ENCODE results near the gene CSK. TPM values are rescaled to one million over a fixed set of nuclear protein-coding genes. Genes with fewer than 3 reads are reported as not detected.

Gene CSK
- total and polyA plus RNA-seq, 2 donors (not counting 1 experiment from before 2014, with no cell fraction given) = 325 to 651 TPM

DNA sequence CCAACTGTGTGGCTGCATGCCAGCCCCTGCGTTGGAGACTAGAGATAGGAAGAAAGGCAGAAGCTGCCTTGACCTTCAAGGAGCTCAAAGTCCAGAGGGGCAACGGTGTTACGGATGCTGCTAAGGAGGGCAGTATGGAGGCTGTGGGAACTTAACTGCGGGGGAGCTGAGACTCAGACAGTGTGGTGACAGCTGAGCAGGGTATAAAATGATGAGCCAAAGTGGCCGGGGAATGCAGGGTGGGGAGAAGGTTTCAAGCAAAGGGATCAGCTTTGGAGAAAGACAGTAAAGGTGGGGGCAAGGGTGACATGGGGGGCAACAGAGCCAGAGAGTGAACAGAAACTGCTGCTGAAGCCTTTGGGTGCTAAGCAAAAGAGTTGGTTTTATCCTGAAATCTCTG is 39.5 kb upstream of the CSK start:
- Mint-ChIP-seq H3K9me3 (ENCODE audit: insufficient read depth) (peaks cover 11% of the 10 kb centered on the region), H3K4me1 (peaks cover 7% of the 10 kb centered on the region), H3K27me3 (peaks cover 20% of the 10 kb centered on the region), H3K4me3 (no peak overlapping the region), H3K27ac (no peak overlapping the region)
- intact Hi-C loops (cut with micrococcal nuclease) = no loop called here
- POLR2A ChIA-PET = interaction anchor here (0.7 kb wide), 1 partner anchor 25 kb away, joined by 6 read pairs; no protein-coding TSS in a partner anchor
- Histone ChIP-seq H3K27ac (ENCODE audit: low read length in 2 of 2) (no peak overlapping the region), H2AFZ (ENCODE audit: insufficient read depth, low read depth, low read length, poor library complexity, severe bottlenecking) (no peak overlapping the region), H3K4me2 (replicated peaks; ENCODE audit: low read depth, low read length, poor library complexity, severe bottlenecking) (no peak overlapping the region), H3K4me3 (ENCODE audit: control extremely low read depth in 1 of 5, extremely low read depth in 1 of 5, insufficient read depth in 1 of 5, low read depth in 2 of 5, low read length in 4 of 5) (no peak overlapping the region), H4K20me1 (ENCODE audit: control insufficient read depth, insufficient read depth, low read length, poor library complexity, severe bottlenecking) (no peaks in the 10 kb centered on the region), H3K27me3 (replicated peaks in 1 of 4; ENCODE audit: control extremely low read depth in 1 of 4, control insufficient read depth in 3 of 4, insufficient read depth in 4 of 4, low read length in 3 of 4) (peaks cover 0 to 10% (median 2%) of the 10 kb centered on the region in 4 experiments), H3K9me3 (ENCODE audit: control extremely low read depth in 1 of 3, control insufficient read depth in 2 of 3, insufficient read depth in 1 of 3, low read length in 2 of 3) (peaks cover 0 to 28% (median 8%) of the 10 kb centered on the region in 3 donors), H3K9ac (ENCODE audit: low read length) (no peak overlapping the region), H3K36me3 (replicated peaks in 1 of 2; ENCODE audit: control extremely low read depth in 1 of 2, control insufficient read depth in 1 of 2, extremely low read depth in 1 of 2, insufficient read depth in 2 of 2, low read length in 1 of 2) (no peaks in the 10 kb centered on the region), H3K4me1 (ENCODE audit: control insufficient read depth in 2 of 2, insufficient read depth in 2 of 2, low read length in 2 of 2) (no peaks in the 10 kb centered on the region), H3K79me2 (ENCODE audit: control insufficient read depth, insufficient read depth, low read length) (no peaks in the 10 kb centered on the region)
- no peak for ATAC-seq (ENCODE audit: low read depth)
- 82% methylated on average over 5 of the region's 5 CpGs for WGBS (ENCODE audit: insufficient coverage)
- DNase-seq = no peak
- CTCF ChIA-PET = interaction anchor here (1.4 kb wide), 1 partner anchor 9 kb away, joined by 3 read pairs; no protein-coding TSS in a partner anchor
- TF ChIP-seq CTCF (IDR thresholded peaks at IDR 0.05) (no peak), EZH2 (IDR thresholded peaks at IDR 0.05; ENCODE audit: borderline replicate concordance, insufficient read depth, low read depth, low read length, poor library complexity, severe bottlenecking) (no peak)

- Histone ChIP-seq H3K27me3 (replicated peaks in 1 of 4; ENCODE audit: control extremely low read depth in 1 of 4, control insufficient read depth in 3 of 4, insufficient read depth in 4 of 4, low read length in 3 of 4) (peaks cover 0 to 8% (median 2%) of the 10 kb centered on the region in 4 experiments), H4K20me1 (ENCODE audit: control insufficient read depth, insufficient read depth, low read length, poor library complexity, severe bottlenecking) (no peaks in the 10 kb centered on the region), H3K9ac (ENCODE audit: low read length) (no peak overlapping the region), H3K4me1 (ENCODE audit: control insufficient read depth in 2 of 2, insufficient read depth in 2 of 2, low read length in 2 of 2) (no peaks in the 10 kb centered on the region), H3K4me3 (ENCODE audit: control extremely low read depth in 1 of 5, extremely low read depth in 1 of 5, insufficient read depth in 1 of 5, low read depth in 2 of 5, low read length in 4 of 5) (no peak overlapping the region), H3K4me2 (replicated peaks; ENCODE audit: low read depth, low read length, poor library complexity, severe bottlenecking) (no peak overlapping the region), H2AFZ (ENCODE audit: insufficient read depth, low read depth, low read length, poor library complexity, severe bottlenecking) (no peak overlapping the region), H3K9me3 (ENCODE audit: control extremely low read depth in 1 of 3, control insufficient read depth in 2 of 3, insufficient read depth in 1 of 3, low read length in 2 of 3) (peaks cover 0 to 12% (median 5%) of the 10 kb centered on the region in 3 donors), H3K36me3 (replicated peaks in 1 of 2; ENCODE audit: control extremely low read depth in 1 of 2, control insufficient read depth in 1 of 2, extremely low read depth in 1 of 2, insufficient read depth in 2 of 2, low read length in 1 of 2) (no peaks in the 10 kb centered on the region), H3K27ac (ENCODE audit: low read length in 2 of 2) (no peak overlapping the region), H3K79me2 (ENCODE audit: control insufficient read depth, insufficient read depth, low read length) (no peaks in the 10 kb centered on the region)
- H3K9me3 Mint-ChIP-seq (ENCODE audit: insufficient read depth) = peaks cover 6% of the 10 kb centered on the region
- ATAC-seq (ENCODE audit: low read depth) (no peak), DNase-seq (no peak)
- H3K27me3 Mint-ChIP-seq = peaks cover 4% of the 10 kb centered on the region
- no peak overlapping the region for H3K4me3 Mint-ChIP-seq
- peaks cover 4% of the 10 kb centered on the region for H3K4me1 Mint-ChIP-seq
- TF ChIP-seq CTCF (IDR thresholded peaks at IDR 0.05) (no peak), EZH2 (IDR thresholded peaks at IDR 0.05; ENCODE audit: borderline replicate concordance, insufficient read depth, low read depth, low read length, poor library complexity, severe bottlenecking) (no peak)
- POLR2A ChIA-PET = no interaction called here
- CTCF ChIA-PET = no interaction called here
- intact Hi-C loops (cut with micrococcal nuclease) = no loop called here
- 88% methylated on average over 3 of the region's 4 CpGs for WGBS (ENCODE audit: insufficient coverage)
- H3K27ac Mint-ChIP-seq = no peak overlapping the region
Observed at GRCh38 chr15:74746389-74746788, 35.5 kb upstream of the CSK start.

All from B cell (primary cell).